ENCODE measurements around the gene CAB39.

- TF ChIP-seq EZH2 (IDR thresholded peaks at IDR 0.05; ENCODE audit: low read depth) (no peak), CTCF (conservative IDR thresholded peaks at IDR 0.05) (peak; percentile 59)
Measured at GRCh38 chr2:230814616-230815015, 102.0 kb downstream of the CAB39 start.

All from PC-9 (cell line).